Activated CD4-positive, alpha-beta T cell treated with anti-CD3 and anti-CD28 coated beads, Interleukin-10, Interleukin-2, amounts not matched to agents 100 ng/mL and 50 ng/mL, durations not matched to agents 16 hours and 8 hours (primary cell): ENCODE measurements around the gene TIE1.

ENCODE experiments used
- DNase-seq: peaks from one replicate; pipeline ENCODE4 v3.0.0-alpha.2; 2020

The TIE1 gene

GRCh38 chr1:43274125-43274803 is 26.5 kb upstream of the TIE1 start:
- peak; percentile 69 for DNase-seq

GRCh38 chr1:43274804-43275180 is 26.0 kb upstream of the TIE1 start:
- no peak for DNase-seq

- no peak for DNase-seq
Measured at GRCh38 chr1:43275826-43276620, 24.8 kb upstream of the TIE1 start.

GRCh38 chr1:43276673-43277072 is 24.1 kb upstream of the TIE1 start:
- no peak for DNase-seq

GRCh38 chr1:43277116-43277876 is 23.5 kb upstream of the TIE1 start:
- DNase-seq: no peak

- DNase-seq: no peak
Measured at GRCh38 chr1:43279161-43279560, 21.6 kb upstream of the TIE1 start.

GRCh38 chr1:43279666-43280065 is 21.1 kb upstream of the TIE1 start:
- DNase-seq: no peak

- no peak for DNase-seq
Measured at GRCh38 chr1:43280692-43281091, 20.1 kb upstream of the TIE1 start.

- no peak for DNase-seq
Measured at GRCh38 chr1:43282220-43283195, 18.3 kb upstream of the TIE1 start.

- no peak for DNase-seq
Measured at GRCh38 chr1:43284065-43284464, 16.7 kb upstream of the TIE1 start.

GRCh38 chr1:43284546-43285110 is 16.2 kb upstream of the TIE1 start:
- DNase-seq: no peak

- no peak for DNase-seq
Measured at GRCh38 chr1:43285269-43285990, 15.4 kb upstream of the TIE1 start, which contains the start of gene C1orf210. C1orf210 (minus strand) TSS chr1:43285581; CDS start chr1:43283270, 2,311 bp downstream.

GRCh38 chr1:43286115-43286514 is 14.7 kb upstream of the TIE1 start:
- no peak for DNase-seq

- no peak for DNase-seq
Measured at GRCh38 chr1:43286533-43286932, 14.2 kb upstream of the TIE1 start.

GRCh38 chr1:43288058-43288784 is 12.6 kb upstream of the TIE1 start:
- DNase-seq: no peak

- DNase-seq: no peak
Measured at GRCh38 chr1:43288785-43289706, 11.7 kb upstream of the TIE1 start.

GRCh38 chr1:43292216-43292615 is 8.6 kb upstream of the TIE1 start:
- no peak for DNase-seq

- DNase-seq: no peak
Measured at GRCh38 chr1:43292679-43293078, 8.1 kb upstream of the TIE1 start.

GRCh38 chr1:43293176-43293575 is 7.6 kb upstream of the TIE1 start:
- no peak for DNase-seq
